Caco-2 (cell line): ENCODE data around the gene INPP4B. TPM values are rescaled to one million over a fixed set of nuclear protein-coding genes. Genes with fewer than 3 reads are reported as not detected.

Source experiments
- BruUV-seq: library from RNA; stranded (reverse); fragments of 400-500 nt; replicated peaks from 2 replicates; lab custom pipeline; 2021; lab: Mats Ljungman, UMichigan
- CTCF ChIA-PET: fragments of 300-600 bp; sonication (Branson Sonifier 250); formaldehyde crosslinking; loops from one replicate; lab custom pipeline; 2022; ENCODE audit warnings: antibody characterized with exemption; lab: Charles Lee
- POLR2A ChIA-PET: fragments of 300-600 bp; sonication (Branson Sonifier 250); formaldehyde crosslinking; loops from one replicate; lab custom pipeline; 2022; ENCODE audit warnings: antibody characterized with exemption; lab: Charles Lee
- DNase-seq, 2 experiments: peaks; one replicate each; pipeline versions ENCODE4 v3.0.0 to v3.0.0-alpha.2; 2020 to 2022
- H3K27me3 ChIP-seq: replicated peaks from 2 replicates; pipeline ENCODE4 v1.6.0; 2011; ENCODE audit warnings: low read length; ENCODE audit not compliant: control insufficient read depth, insufficient read depth
- H3K36me3 ChIP-seq: 2 replicates; pipeline ENCODE4 v1.5.1; 2011; ENCODE audit warnings: low read length; ENCODE audit not compliant: control insufficient read depth, insufficient read depth
- H3K4me1 ChIP-seq: fragments of 250-450 bp; sonication (Bioruptor Pico); 2 replicates; pipeline ENCODE4 v1.5.1; 2020; ENCODE audit warnings: mild to moderate bottlenecking
- H3K4me3 ChIP-seq: 2 replicates; pipeline ENCODE4 v1.5.1; 2011; ENCODE audit warnings: low read depth, mild to moderate bottlenecking, control low read depth, low read length
- H3K9me3 ChIP-seq: fragments of 250-450 bp; sonication (Bioruptor Pico); 2 replicates; pipeline ENCODE4 v1.5.1; 2020; ENCODE audit warnings: mild to moderate bottlenecking, moderate library complexity
- H3K27ac Mint-ChIP-seq: one replicate; pipeline ENCODE4 v1.8.0; 2022; ENCODE audit warnings: mixed read lengths; ENCODE audit not compliant: unreplicated experiment
- H3K27me3 Mint-ChIP-seq: one replicate; pipeline ENCODE4 v1.8.0; 2022; ENCODE audit warnings: mixed read lengths; ENCODE audit not compliant: insufficient read depth, unreplicated experiment
- H3K36me3 Mint-ChIP-seq: one replicate; pipeline ENCODE4 v1.8.0; 2022; ENCODE audit warnings: mild to moderate bottlenecking, mixed read lengths; ENCODE audit not compliant: insufficient read depth, unreplicated experiment
- H3K4me1 Mint-ChIP-seq: one replicate; pipeline ENCODE4 v1.8.0; 2022; ENCODE audit warnings: low read depth, mixed read lengths; ENCODE audit not compliant: unreplicated experiment
- H3K4me3 Mint-ChIP-seq: one replicate; pipeline ENCODE4 v1.8.0; 2022; ENCODE audit warnings: mild to moderate bottlenecking, moderate library complexity, mixed read lengths; ENCODE audit not compliant: unreplicated experiment
- H3K9me3 Mint-ChIP-seq: one replicate; pipeline ENCODE4 v1.8.0; 2022; ENCODE audit warnings: mixed read lengths; ENCODE audit not compliant: unreplicated experiment
- intact Hi-C: fragments of 100-400 bp; cut with micrococcal nuclease; formaldehyde crosslinking; loops from one replicate; pipeline ENCODE4 v1.10.0; 2022; ENCODE audit not compliant: unreplicated experiment
- total RNA-seq: library from RNA; stranded (reverse); gene quantifications from 2 replicates; pipeline ENCODE4 v1.2.3, GENCODE V29; 2022
- TF ChIP-seq, protein P1 (sequence below), 2 experiments: fragments of 200-600 bp in 1 of 2; IDR thresholded peaks; 1 replicate in 1 of 2; 2 replicates in 1 of 2; pipeline versions ENCODE4 v1.5.1 to v1.8.0; 2011 to 2022; ENCODE audit warnings: antibody characterized with exemption in 1 of 2, control low read depth in 1 of 2, inconsistent platforms in 1 of 2, low read depth in 1 of 2, low read length in 1 of 2, mild to moderate bottlenecking in 1 of 2, moderate library complexity in 1 of 2; ENCODE audit not compliant: insufficient read depth in 1 of 2, severe bottlenecking in 1 of 2, unreplicated experiment in 1 of 2

Gene INPP4B
- total RNA-seq, 1 experiment from 2014 or later = 10.3 TPM

DNA sequence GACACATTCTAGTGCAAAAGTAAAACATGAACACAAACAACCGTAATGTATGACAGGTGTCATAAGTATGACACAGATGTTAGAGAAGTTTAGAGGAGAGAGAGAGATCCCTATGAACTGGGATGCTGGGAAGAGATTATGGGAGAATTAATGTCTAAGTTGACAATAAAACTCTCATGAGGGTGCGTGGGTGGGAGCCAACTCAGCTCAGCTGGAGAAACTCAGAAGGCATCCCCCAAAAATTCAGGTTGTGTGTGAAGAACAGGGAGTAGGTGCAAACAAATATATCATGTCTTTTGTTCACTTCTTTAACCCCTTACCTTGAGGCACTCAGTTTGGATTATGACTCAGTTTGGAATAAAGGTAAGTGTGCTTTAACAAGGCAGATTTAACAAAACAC, 484.1 kb downstream of the INPP4B start:
- Histone ChIP-seq H3K27me3 (no peaks in the 10 kb centered on the region), H3K4me1 (peaks cover 17% of the 10 kb centered on the region; the same call in 1 of the 2 replicates), H3K4me3 (no peak overlapping the region), H3K9me3 (no peaks in the 10 kb centered on the region), H3K36me3 (no peaks in the 10 kb centered on the region)
- no peak overlapping the region for H3K4me3 Mint-ChIP-seq
- peaks cover 13% of the 10 kb centered on the region for H3K9me3 Mint-ChIP-seq
- POLR2A ChIA-PET = no interaction called here
- TF ChIP-seq, protein P1, sequence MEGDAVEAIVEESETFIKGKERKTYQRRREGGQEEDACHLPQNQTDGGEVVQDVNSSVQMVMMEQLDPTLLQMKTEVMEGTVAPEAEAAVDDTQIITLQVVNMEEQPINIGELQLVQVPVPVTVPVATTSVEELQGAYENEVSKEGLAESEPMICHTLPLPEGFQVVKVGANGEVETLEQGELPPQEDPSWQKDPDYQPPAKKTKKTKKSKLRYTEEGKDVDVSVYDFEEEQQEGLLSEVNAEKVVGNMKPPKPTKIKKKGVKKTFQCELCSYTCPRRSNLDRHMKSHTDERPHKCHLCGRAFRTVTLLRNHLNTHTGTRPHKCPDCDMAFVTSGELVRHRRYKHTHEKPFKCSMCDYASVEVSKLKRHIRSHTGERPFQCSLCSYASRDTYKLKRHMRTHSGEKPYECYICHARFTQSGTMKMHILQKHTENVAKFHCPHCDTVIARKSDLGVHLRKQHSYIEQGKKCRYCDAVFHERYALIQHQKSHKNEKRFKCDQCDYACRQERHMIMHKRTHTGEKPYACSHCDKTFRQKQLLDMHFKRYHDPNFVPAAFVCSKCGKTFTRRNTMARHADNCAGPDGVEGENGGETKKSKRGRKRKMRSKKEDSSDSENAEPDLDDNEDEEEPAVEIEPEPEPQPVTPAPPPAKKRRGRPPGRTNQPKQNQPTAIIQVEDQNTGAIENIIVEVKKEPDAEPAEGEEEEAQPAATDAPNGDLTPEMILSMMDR (IDR thresholded peaks at IDR 0.05; ENCODE audit: insufficient read depth in 1 of 2, low read depth in 1 of 2, low read length in 1 of 2, severe bottlenecking in 1 of 2, unreplicated experiment in 1 of 2) = no peak
- H3K27me3 Mint-ChIP-seq = no peaks in the 10 kb centered on the region
- H3K36me3 Mint-ChIP-seq = no peaks in the 10 kb centered on the region
- DNase-seq = no peak
- H3K27ac Mint-ChIP-seq = no peak overlapping the region
- intact Hi-C loops = no loop called here
- CTCF ChIA-PET = no interaction called here
- no peaks in the 10 kb centered on the region for H3K4me1 Mint-ChIP-seq
- BruUV-seq = no TSS peak

DNA sequence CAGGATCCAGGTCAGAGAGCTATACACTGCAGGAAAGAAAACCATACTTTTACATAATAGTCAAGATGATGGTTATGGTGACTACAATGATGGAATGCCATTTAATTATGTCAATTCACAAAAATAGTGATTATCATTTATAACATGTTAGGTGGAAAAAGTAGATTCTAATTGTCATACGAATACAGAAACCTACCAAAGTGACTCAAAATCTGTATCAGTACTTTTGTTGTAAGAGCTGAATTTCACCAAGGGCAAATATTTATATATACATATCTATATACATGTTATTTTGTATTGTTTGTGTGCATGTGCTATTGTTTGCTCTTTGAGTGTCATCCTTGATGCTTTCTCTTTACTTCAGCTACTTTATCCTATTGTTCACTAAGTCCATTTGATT, 485.4 kb downstream of the INPP4B start:
- H3K9me3 Mint-ChIP-seq = peaks cover 21% of the 10 kb centered on the region
- peaks cover 7% of the 10 kb centered on the region for H3K4me1 Mint-ChIP-seq
- no peaks in the 10 kb centered on the region for H3K27me3 Mint-ChIP-seq
- no peaks in the 10 kb centered on the region for H3K27me3 ChIP-seq
- H3K4me1 ChIP-seq = peaks cover 25% of the 10 kb centered on the region; the same call in 1 of the 2 replicates
- H3K4me3 Mint-ChIP-seq = no peak overlapping the region
- H3K27ac Mint-ChIP-seq = no peak overlapping the region
- ChIA-PET POLR2A (no interaction called here), CTCF (no interaction called here)
- TF ChIP-seq, protein P1 (IDR thresholded peaks at IDR 0.05; ENCODE audit: insufficient read depth in 1 of 2, low read depth in 1 of 2, low read length in 1 of 2, severe bottlenecking in 1 of 2, unreplicated experiment in 1 of 2) = no peak
- no peaks in the 10 kb centered on the region for H3K36me3 ChIP-seq
- H3K9me3 ChIP-seq = no peaks in the 10 kb centered on the region
- BruUV-seq = no TSS peak
- H3K36me3 Mint-ChIP-seq = no peaks in the 10 kb centered on the region
- DNase-seq = no peak
- no peak overlapping the region for H3K4me3 ChIP-seq
- intact Hi-C loops = no loop called here

DNA sequence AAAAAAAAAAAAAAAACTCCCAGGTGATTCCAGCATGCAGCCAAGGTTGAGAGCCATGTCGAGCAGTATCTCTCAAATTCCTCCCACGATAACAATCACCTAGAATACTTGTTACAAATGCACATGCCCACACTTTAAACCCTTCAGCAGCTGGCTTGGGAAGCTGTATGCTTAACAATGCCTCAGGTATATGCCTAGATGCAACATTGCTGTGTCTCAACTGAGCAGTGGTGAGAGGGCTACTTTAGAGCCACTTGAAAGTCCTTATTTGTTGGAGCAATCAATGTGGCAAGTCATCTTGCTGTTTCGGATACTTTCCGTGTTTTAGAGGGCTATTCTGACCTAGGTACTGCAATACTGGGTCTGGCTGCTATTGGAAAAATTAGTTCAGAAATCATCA, 487.4 kb downstream of the INPP4B start:
- Histone ChIP-seq H3K27me3 (no peaks in the 10 kb centered on the region), H3K9me3 (no peaks in the 10 kb centered on the region), H3K4me3 (no peak overlapping the region), H3K36me3 (no peaks in the 10 kb centered on the region), H3K4me1 (peaks cover 45% of the 10 kb centered on the region)
- Mint-ChIP-seq H3K4me1 (peaks cover 17% of the 10 kb centered on the region), H3K27me3 (no peaks in the 10 kb centered on the region), H3K27ac (no peak overlapping the region), H3K4me3 (no peak overlapping the region), H3K9me3 (peaks cover 21% of the 10 kb centered on the region), H3K36me3 (no peaks in the 10 kb centered on the region)
- CTCF ChIA-PET = no interaction called here
- no TSS peak for BruUV-seq
- POLR2A ChIA-PET = no interaction called here
- intact Hi-C loops = loop anchor here (10.0 kb wide), 1 partner anchor 146 kb away; no protein-coding TSS in a partner anchor
- DNase-seq = no peak
- TF ChIP-seq, protein P1 (IDR thresholded peaks at IDR 0.05; ENCODE audit: insufficient read depth in 1 of 2, low read depth in 1 of 2, low read length in 1 of 2, severe bottlenecking in 1 of 2, unreplicated experiment in 1 of 2) = no peak
